Endothelial cell of umbilical vein (primary cell): ENCODE results near the gene PPP1R1C. TPM values are rescaled to one million over a fixed set of nuclear protein-coding genes. Genes with fewer than 3 reads are reported as not detected.

Experiments
- BruUV-seq: library from RNA; stranded (reverse); fragments of 400-500 nt; replicated peaks from 2 replicates; lab custom pipeline; 2021; lab: Mats Ljungman, UMichigan
- CTCF ChIA-PET: fragments of 300-600, 350-600 bp; sonication (Branson Sonifier 250); formaldehyde crosslinking; loops from one replicate; lab custom pipeline; 2021; ENCODE audit warnings: antibody characterized with exemption, inconsistent platforms; lab: Charles Lee
- POLR2A ChIA-PET: fragments of 300-600, 350-600 bp; sonication (Branson Sonifier 250); formaldehyde crosslinking; loops from one replicate; lab custom pipeline; 2021; ENCODE audit warnings: antibody characterized with exemption, inconsistent platforms; lab: Charles Lee
- DNase-seq: peaks from one replicate; pipeline ENCODE4 v3.0.0-alpha.2; 2011; ENCODE audit warnings: low read depth, low spot score
- FAIRE-seq: peaks from 2 replicates; lab custom pipeline; 2011; peaks lifted over from hg19 to GRCh38; lab: Jason Lieb, UNC
- H2AFZ ChIP-seq: 2 replicates; pipeline ENCODE4 v1.6.0; 2012; ENCODE audit warnings: low read depth, low read length, control low read depth, inconsistent platforms
- H3K27ac ChIP-seq: 2 replicates; pipeline ENCODE4 v1.5.1; 2011; ENCODE audit warnings: low read depth, mild to moderate bottlenecking, control low read depth, low read length, moderate library complexity; ENCODE audit not compliant: insufficient read depth
- H3K27me3 ChIP-seq, 2 experiments: 2 replicates each; pipeline versions ENCODE4 v1.6.0 to v1.6.1; 2011; ENCODE audit warnings: low read length in 2 of 2, mixed read lengths in 1 of 2; ENCODE audit not compliant: control insufficient read depth in 2 of 2, insufficient read depth in 2 of 2
- H3K36me3 ChIP-seq, 2 experiments: 2 replicates in 1 of 2; 3 replicates in 1 of 2; pipeline ENCODE4 v1.5.1; 2011; ENCODE audit warnings: low read length in 2 of 2, mild to moderate bottlenecking in 1 of 2, moderate library complexity in 1 of 2; ENCODE audit not compliant: control insufficient read depth in 2 of 2, insufficient read depth in 2 of 2; ENCODE audit errors: extremely low read depth in 1 of 2
- H3K4me1 ChIP-seq: 3 replicates; pipeline ENCODE4 v1.5.1; 2011; ENCODE audit warnings: mild to moderate bottlenecking, low read length; ENCODE audit not compliant: control insufficient read depth, insufficient read depth; ENCODE audit errors: extremely low read depth
- H3K4me2 ChIP-seq: 2 replicates; pipeline ENCODE4 v1.6.1; 2011; ENCODE audit warnings: low read length, control low read depth, mixed read lengths; ENCODE audit not compliant: insufficient read depth
- H3K4me3 ChIP-seq, 3 experiments: fragments of 200-600 bp in 1 of 3; sonication (generic), shearing (Covaris generic) in 1 of 3; replicated peaks in 1 of 3; 2 replicates each; pipeline ENCODE4 v1.5.1; 2011 to 2016; ENCODE audit warnings: control low read depth in 3 of 3, low read length in 3 of 3, mild to moderate bottlenecking in 2 of 3, inconsistent platforms in 1 of 3, low read depth in 1 of 3, moderate library complexity in 1 of 3; ENCODE audit not compliant: insufficient read depth in 1 of 3
- H3K79me2 ChIP-seq: 2 replicates; pipeline ENCODE4 v1.6.0; 2012; ENCODE audit warnings: low read length, inconsistent platforms; ENCODE audit not compliant: control insufficient read depth, insufficient read depth
- H3K9ac ChIP-seq: replicated peaks from 2 replicates; pipeline ENCODE3; 2011; ENCODE audit warnings: low read length, control low read depth; ENCODE audit not compliant: insufficient read depth; ENCODE audit errors: extremely low read depth
- H3K9me1 ChIP-seq: replicated peaks from 3 replicates; pipeline ENCODE4 v1.6.0; 2011; ENCODE audit warnings: mild to moderate bottlenecking, low read length; ENCODE audit not compliant: control insufficient read depth, insufficient read depth; ENCODE audit errors: extremely low read depth
- H3K9me3 ChIP-seq: replicated peaks from 2 replicates; pipeline ENCODE4 v1.5.1; 2012; ENCODE audit warnings: low read length, inconsistent platforms; ENCODE audit not compliant: control insufficient read depth, insufficient read depth
- H4K20me1 ChIP-seq: replicated peaks from 2 replicates; pipeline ENCODE3; 2011; ENCODE audit warnings: mild to moderate bottlenecking, low read length; ENCODE audit not compliant: control insufficient read depth, insufficient read depth; ENCODE audit errors: extremely low read depth
- CTCF ChIP-seq, 2 donors: IDR thresholded peaks; 1 replicate in 1 of 2; 2 replicates in 1 of 2; pipeline ENCODE4 v1.5.1; 2011; ENCODE audit warnings: low read length in 2 of 2, mild to moderate bottlenecking in 2 of 2, moderate library complexity in 2 of 2, control low read depth in 1 of 2, inconsistent platforms in 1 of 2, low read depth in 1 of 2; ENCODE audit not compliant: insufficient read depth in 1 of 2; ENCODE audit errors: extremely low read depth in 1 of 2
- EZH2 ChIP-seq: IDR thresholded peaks from 2 replicates; pipeline ENCODE4 v1.6.1; 2012; ENCODE audit warnings: borderline replicate concordance, low read depth, mild to moderate bottlenecking, moderate library complexity, low read length, inconsistent platforms; ENCODE audit not compliant: severe bottlenecking
- FOS ChIP-seq: IDR thresholded peaks from 2 replicates; pipeline ENCODE4 v1.6.1; 2011; ENCODE audit warnings: mild to moderate bottlenecking, low read length, moderate library complexity, borderline replicate concordance; ENCODE audit not compliant: insufficient read depth
- GATA2 ChIP-seq: IDR thresholded peaks from 2 replicates; pipeline ENCODE4 v1.7.0; 2011; ENCODE audit warnings: low read depth, mild to moderate bottlenecking, moderate library complexity, mixed read lengths, low read length; ENCODE audit not compliant: insufficient read length, insufficient read depth
- JUN ChIP-seq: IDR thresholded peaks from 2 replicates; pipeline ENCODE4 v1.6.1; 2011; ENCODE audit warnings: borderline replicate concordance, low read depth; ENCODE audit not compliant: insufficient read length, insufficient read depth
- POLR2A ChIP-seq: IDR thresholded peaks from 2 replicates; pipeline ENCODE4 v1.6.1; 2012; ENCODE audit warnings: low read depth, mild to moderate bottlenecking, control low read depth, low read length
- POLR2AphosphoS5 ChIP-seq: IDR thresholded peaks from 2 replicates; pipeline ENCODE4 v1.6.1; 2012; ENCODE audit warnings: low read depth, mild to moderate bottlenecking, control low read depth, low read length, moderate library complexity; ENCODE audit not compliant: insufficient read depth
- dilution Hi-C: fragments of 300-500 bp; cut with MboI; formaldehyde crosslinking; loops from one replicate; pipeline ENCODE4 v1.15.0; 2019; ENCODE audit warnings: low sequenced_read_pairs; ENCODE audit not compliant: extremely low pct_ligation_motif_present
- intact Hi-C: fragments of 100-400 bp; cut with micrococcal nuclease; formaldehyde crosslinking; loops from one replicate; pipeline ENCODE4 v1.10.0; 2022
- polyA plus RNA-seq, 4 experiments: library from polyadenylated mRNA; depleted of rRNA in 3 of 4; stranded (reverse) in 3 of 4; unstranded in 1 of 4; fragments of >200 nt; gene quantifications; 2 replicates each; pipeline versions ENCODE4 v1.2.1 to v1.2.3, GENCODE V29; 2011 to 2012; ENCODE audit warnings: missing spikeins in 1 of 4
- total RNA-seq: library from RNA; stranded (reverse); gene quantifications from 2 replicates; pipeline ENCODE4 v1.2.3, GENCODE V29; 2021

The PPP1R1C gene
- total and polyA plus RNA-seq, 2 donors (not counting 3 experiments of a cell fraction or from before 2014, with no cell fraction given), result 0.26 TPM; not detected in 1

DNA sequence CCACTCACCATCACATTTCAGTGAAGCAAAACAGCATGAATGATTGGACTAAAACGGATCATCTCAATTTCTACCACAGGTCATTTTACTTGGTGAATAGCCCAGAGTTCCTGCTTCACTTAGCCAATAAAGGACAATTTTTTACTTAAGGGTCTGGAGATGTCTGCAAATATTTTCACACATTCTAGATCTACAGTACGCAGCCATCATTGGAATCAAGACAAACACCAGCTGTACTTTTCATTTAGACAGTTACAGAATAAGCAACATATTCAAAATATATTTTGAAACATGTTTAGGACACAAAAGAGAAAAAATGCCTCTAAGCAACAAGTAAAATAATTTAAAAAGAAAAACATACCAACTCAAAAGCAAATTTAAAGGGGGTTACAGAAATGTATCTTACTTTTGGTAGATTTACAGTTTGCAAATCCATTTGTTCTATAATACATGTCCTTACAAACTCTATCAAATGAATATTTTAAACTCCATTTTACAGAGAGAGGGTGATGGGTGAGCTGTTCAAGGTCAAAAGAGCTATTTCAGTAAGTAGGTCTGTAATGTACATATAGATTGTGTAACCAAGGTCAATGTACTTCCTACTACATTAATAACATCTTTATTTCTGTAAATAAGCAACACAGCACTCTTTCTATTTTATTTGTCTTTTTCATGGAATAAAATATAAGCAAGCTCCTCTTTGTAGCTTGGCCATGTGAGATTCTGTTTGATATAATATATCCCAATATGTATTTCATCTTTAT lies 13.4 kb downstream of the PPP1R1C start:
- no peak for FAIRE-seq
- POLR2A ChIA-PET, result no interaction called here
- no peak overlapping the region for H2AFZ ChIP-seq
- H4K20me1 ChIP-seq, result no peaks in the 10 kb centered on the region
- no peak overlapping the region for H3K27ac ChIP-seq
- H3K9ac ChIP-seq, result no peak overlapping the region
- CTCF ChIA-PET, result interaction anchor here (1.8 kb wide), 1 partner anchor 44 kb away, joined by 4 read pairs; no protein-coding TSS in a partner anchor
- H3K79me2 ChIP-seq, result no peaks in the 10 kb centered on the region
- TF ChIP-seq POLR2AphosphoS5 (no peak), FOS (no peak), GATA2 (no peak), POLR2A (no peak), EZH2 (no peak), CTCF (IDR thresholded peaks at IDR 0.05; ENCODE audit: extremely low read depth in 1 of 2, insufficient read depth in 1 of 2, low read depth in 1 of 2, low read length in 2 of 2) (no peak), JUN (no peak)
- H3K9me1 ChIP-seq, result no peaks in the 10 kb centered on the region
- no peaks in the 10 kb centered on the region for H3K4me1 ChIP-seq
- no peaks in the 10 kb centered on the region for H3K36me3 ChIP-seq
- no TSS peak for BruUV-seq
- no peaks in the 10 kb centered on the region for H3K9me3 ChIP-seq
- no peak for DNase-seq
- no peak overlapping the region for H3K4me2 ChIP-seq
- H3K4me3 ChIP-seq, result no peak overlapping the region
- intact Hi-C loops, result no loop called here
- no peaks in the 10 kb centered on the region for H3K27me3 ChIP-seq
- dilution Hi-C loops, result no loop called here
